Epithelial cell of prostate (primary cell): Measurements from ENCODE around the gene CCDC142.

Source experiments
- DNase-seq: peaks from one replicate; pipeline ENCODE4 v3.0.0-alpha.2; 2011; ENCODE audit warnings: low read depth, low spot score
- H3K27ac ChIP-seq: fragments of 450-650 bp; 2 replicates; pipeline ENCODE4 v1.5.1; 2017; ENCODE audit warnings: mild to moderate bottlenecking

Gene CCDC142, protein sequence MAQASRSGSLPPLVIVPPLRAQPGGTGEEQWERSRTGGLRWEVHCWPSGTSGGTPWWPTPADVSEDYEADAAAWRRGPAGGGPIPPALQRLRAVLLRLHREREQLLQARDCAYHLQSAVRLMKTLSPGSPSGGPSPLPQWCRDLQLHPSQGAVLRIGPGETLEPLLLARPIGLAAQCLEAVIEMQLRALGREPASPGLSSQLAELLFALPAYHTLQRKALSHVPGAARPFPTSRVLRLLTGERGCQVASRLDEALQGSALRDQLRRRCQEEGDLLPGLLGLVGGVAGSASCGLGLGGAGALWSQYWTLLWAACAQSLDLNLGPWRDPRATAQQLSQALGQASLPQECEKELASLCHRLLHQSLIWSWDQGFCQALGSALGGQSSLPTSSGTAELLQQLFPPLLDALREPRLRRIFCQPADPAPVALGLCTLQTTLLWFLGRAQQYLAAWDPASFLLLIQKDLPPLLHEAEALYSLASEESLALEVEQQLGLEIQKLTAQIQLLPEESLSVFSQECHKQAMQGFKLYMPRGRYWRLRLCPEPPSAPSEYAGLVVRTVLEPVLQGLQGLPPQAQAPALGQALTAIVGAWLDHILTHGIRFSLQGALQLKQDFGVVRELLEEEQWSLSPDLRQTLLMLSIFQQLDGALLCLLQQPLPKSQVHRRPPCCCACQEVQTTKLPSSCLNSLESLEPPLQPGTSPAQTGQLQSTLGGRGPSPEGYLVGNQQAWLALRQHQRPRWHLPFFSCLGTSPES

GRCh38 chr2:74482801-74483674, at the start of gene CCDC142, which contains the start of gene TTC31:
Gene CCDC142, minus strand, starts transcription at chr2:74482998. Its CDS starts 161 bp downstream, at chr2:74482837.
Gene TTC31, plus strand, starts transcription at chr2:74483081. Its CDS starts 15 bp downstream, at chr2:74483096.
- peak within 1 kb of the TSS; percentile 80 for H3K27ac ChIP-seq
- peak; percentile 60 for DNase-seq

- no peak for DNase-seq
- H3K27ac ChIP-seq, result no peak overlapping the region
These were observed 49.4 kb upstream of the CCDC142 start for GRCh38 chr2:74532222-74532621.

DNA sequence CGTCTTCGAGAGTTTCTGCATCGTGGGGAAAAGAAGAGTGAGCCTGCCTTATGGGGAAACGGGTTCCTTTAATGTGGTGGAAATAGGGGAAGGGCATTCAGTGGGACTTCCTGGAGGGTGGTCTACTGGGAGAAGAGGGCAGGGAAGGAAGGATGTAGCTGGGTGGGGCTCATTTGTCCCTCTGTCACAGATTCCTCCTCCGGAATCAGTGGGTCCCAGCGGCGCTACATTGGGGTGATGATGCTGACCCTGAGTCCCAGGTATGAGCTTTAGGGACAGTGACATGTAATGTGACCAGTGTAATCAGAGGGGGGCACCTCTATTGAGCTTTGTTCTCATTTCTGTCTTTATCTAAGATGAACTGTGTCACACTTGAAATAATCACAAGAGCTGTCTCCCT, 48.9 kb upstream of the CCDC142 start:
- H3K27ac ChIP-seq, result no peak overlapping the region
- no peak for DNase-seq

DNA sequence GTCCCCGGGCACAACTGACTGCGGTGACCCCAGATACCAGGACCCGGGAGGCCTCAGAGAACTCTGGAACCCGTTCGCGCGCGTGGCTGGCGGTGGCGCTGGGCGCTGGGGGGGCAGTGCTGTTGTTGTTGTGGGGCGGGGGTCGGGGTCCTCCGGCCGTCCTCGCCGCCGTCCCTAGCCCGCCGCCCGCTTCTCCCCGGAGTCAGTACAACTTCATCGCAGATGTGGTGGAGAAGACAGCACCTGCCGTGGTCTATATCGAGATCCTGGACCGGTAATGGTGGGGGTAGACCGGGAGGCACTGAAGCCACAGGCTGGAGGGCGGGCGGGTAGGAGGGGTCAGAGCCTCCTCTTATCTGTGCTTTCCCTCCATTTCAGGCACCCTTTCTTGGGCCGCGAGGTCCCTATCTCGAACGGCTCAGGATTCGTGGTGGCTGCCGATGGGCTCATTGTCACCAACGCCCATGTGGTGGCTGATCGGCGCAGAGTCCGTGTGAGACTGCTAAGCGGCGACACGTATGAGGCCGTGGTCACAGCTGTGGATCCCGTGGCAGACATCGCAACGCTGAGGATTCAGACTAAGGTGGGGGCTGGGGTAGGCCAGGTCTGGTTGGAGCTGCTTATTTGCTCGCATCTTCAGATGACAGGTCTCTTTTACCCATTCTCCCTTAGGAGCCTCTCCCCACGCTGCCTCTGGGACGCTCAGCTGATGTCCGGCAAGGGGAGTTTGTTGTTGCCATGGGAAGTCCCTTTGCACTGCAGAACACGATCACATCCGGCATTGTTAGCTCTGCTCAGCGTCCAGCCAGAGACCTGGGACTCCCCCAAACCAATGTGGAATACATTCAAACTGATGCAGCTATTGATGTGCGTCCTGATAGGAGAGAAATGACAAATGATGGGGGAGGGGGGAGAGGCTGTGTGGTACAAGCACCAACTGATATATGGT, 47.7 kb upstream of the CCDC142 start:
- no peak for DNase-seq
- H3K27ac ChIP-seq, result peak overlapping the region; percentile 81

DNA sequence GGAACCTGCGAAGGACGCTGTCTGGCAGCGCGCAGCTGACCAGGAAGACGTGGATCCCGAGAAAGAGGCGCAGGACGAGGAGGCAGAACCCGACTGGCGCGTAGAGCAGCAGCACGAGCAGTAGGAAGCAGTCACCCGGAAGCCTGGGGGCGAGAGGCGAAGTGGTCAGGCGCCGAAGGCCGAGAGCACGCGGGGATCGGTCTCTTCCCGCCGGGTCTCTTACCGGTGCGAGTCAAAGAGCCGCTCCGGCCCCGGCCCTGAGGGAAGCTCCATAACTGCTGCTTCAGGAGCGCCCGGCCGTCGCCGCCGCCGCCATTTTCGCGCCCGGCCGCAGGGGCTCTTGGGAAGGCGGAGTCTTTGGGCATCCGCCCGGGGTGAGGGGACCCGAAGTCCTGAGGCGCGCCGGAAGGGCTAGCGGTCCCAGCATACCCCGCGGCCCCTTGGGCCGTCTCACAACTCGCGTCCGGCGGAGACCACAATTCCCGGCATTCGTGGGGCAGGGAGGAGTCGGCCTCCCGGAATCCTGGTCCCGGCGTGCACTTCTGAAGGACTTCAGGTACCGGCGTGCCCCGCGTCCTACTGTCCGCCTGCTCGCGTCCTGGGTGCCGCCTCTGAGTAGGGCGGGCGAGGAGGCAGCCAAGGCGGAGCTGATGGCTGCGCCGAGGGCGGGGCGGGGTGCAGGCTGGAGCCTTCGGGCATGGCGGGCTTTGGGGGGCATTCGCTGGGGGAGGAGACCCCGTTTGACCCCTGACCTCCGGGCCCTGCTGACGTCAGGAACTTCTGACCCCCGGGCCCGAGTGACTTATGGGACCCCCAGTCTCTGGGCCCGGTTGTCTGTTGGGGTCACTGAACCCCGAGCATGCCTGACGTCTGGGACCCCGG, 46.8 kb upstream of the CCDC142 start, which contains the start of the genes AUP1 and HTRA2:
Gene AUP1, minus strand, starts transcription at position 350 of the 882 bp plus-strand sequence. Its CDS starts 77 bp downstream, at position 273.
Gene HTRA2, plus strand, starts transcription at position 577 of the 882 bp plus-strand sequence. Its CDS starts 74 bp downstream, at position 651.
- DNase-seq, result peak; percentile 96
- peak within 1 kb of the TSS; percentile 81 for H3K27ac ChIP-seq

- H3K27ac ChIP-seq, result peak overlapping the region; percentile 81
- no peak for DNase-seq
These were observed 46.0 kb upstream of the CCDC142 start for GRCh38 chr2:74528600-74529356.

GRCh38 chr2:74527741-74528140, 44.9 kb upstream of the CCDC142 start:
- no peak for DNase-seq
- no peak overlapping the region for H3K27ac ChIP-seq

DNA sequence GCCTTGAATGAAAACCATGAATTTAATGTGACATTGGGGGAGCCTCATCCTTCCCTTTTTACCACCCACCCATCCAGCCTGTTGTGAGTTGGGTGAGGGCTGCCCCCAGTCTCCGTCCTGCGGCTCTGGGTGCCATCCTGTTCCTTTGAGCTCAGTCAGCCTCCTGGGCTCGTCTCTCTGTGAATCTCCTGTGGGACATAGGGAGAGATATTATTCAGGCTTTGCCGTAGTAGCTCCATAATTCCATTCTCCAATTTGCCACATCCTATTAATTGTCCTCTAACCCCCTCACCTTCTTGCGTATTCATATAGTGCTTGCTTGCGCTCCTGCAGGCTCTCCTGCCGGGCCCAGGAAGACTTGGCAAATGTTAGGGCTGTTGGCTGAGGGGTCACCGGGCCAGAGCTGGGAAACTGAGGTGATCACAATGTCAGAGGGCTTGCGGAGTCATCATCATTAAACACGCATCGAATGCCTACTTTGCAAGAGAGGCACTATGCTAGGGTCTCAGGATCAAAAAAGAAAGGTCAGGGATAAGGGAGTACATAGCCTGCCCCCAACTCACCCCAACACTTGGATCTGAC, 43.9 kb upstream of the CCDC142 start:
- no peak for DNase-seq
- peak overlapping the region; percentile 64 for H3K27ac ChIP-seq

- peak within 1 kb of the TSS; percentile 64 for H3K27ac ChIP-seq
- peak; percentile 91 for DNase-seq
These were observed 43.2 kb upstream of the CCDC142 start, which contains the start of gene DQX1 for GRCh38 chr2:74525717-74526648. Gene DQX1, minus strand, starts transcription at chr2:74526231. Its CDS starts 502 bp downstream, at chr2:74525729.

- peak overlapping the region; percentile 64 for H3K27ac ChIP-seq
- no peak for DNase-seq
These were observed 42.3 kb upstream of the CCDC142 start for GRCh38 chr2:74524955-74525716.

DNA sequence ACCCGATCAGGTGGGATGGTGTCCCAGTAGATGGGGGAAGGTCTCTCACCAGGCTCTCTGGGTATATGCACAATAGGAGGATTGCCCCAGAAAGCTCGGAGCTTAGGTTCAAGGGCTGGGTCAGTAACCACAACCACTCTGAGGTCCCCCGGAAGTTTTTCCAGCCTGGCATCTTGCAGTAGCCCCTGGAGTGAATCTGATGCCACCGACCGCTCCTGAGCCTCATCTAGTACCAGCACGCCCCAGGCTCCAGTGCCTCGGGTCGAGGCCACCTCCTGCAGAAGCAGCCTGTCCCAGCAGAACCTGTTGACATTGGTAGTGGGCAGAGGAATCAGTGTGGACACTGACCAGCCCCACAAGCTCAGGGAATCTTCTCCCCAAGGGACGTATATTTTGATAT, 41.2 kb upstream of the CCDC142 start:
- no peak overlapping the region for H3K27ac ChIP-seq
- no peak for DNase-seq

GRCh38 chr2:74522516-74522915, 39.7 kb upstream of the CCDC142 start:
- no peak for DNase-seq
- H3K27ac ChIP-seq, result no peak overlapping the region

GRCh38 chr2:74516650-74517049, 33.9 kb upstream of the CCDC142 start:
- DNase-seq, result no peak
- H3K27ac ChIP-seq, result no peak overlapping the region

GRCh38 chr2:74515981-74516633, 33.3 kb upstream of the CCDC142 start:
- no peak overlapping the region for H3K27ac ChIP-seq
- no peak for DNase-seq
